HCT116 (cell line): ENCODE measurements around the gene ALDH3B1. TPM values are rescaled to one million over a fixed set of nuclear protein-coding genes. Genes with fewer than 3 reads are reported as not detected.

ENCODE experiments used
- ATAC-seq: fragments of 200-7000 bp; cut with Tn5 transposase; 2 replicates; pipeline ENCODE4 v1.9.1; 2020; ENCODE audit warnings: mild to moderate bottlenecking, moderate library complexity
- BruUV-seq: library from RNA; stranded (reverse); fragments of 400-500 nt; replicated peaks from 2 replicates; lab custom pipeline; 2021; lab: Mats Ljungman, UMichigan
- CTCF ChIA-PET: fragments of 300-600 bp; sonication (Branson Sonifier 250); formaldehyde crosslinking; loops from one replicate; lab custom pipeline; 2021; ENCODE audit warnings: antibody characterized with exemption; lab: Charles Lee
- POLR2A ChIA-PET: fragments of 300-600, 350-600 bp; sonication (Branson Sonifier 250); formaldehyde crosslinking; loops from one replicate; lab custom pipeline; 2021; ENCODE audit warnings: antibody characterized with exemption; lab: Charles Lee
- RAD21 ChIA-PET, 2 experiments: fragments of 300-600 bp; sonication (Branson Sonifier 250); formaldehyde crosslinking; loops; one replicate each; lab custom pipeline; 2023; ENCODE audit warnings: low total read pairs in 2 of 2; ENCODE audit not compliant: uncharacterized antibody in 2 of 2, unreplicated experiment in 2 of 2, low non-redundant PET in 1 of 2; lab: Charles Lee
- DNase-seq: peaks from one replicate; pipeline ENCODE4 v3.0.0-alpha.2; 2010; ENCODE audit warnings: low read depth, low spot score
- H2AFZ ChIP-seq: fragments of 200-600 bp; shearing (Covaris generic), sonication (generic); 2 replicates; pipeline ENCODE4 v1.6.1; 2017; ENCODE audit warnings: low read depth, mixed run types, mixed read lengths, antibody characterized with exemption, low read length; ENCODE audit not compliant: poor library complexity, severe bottlenecking
- H3K27ac ChIP-seq: 2 replicates; pipeline ENCODE4 v1.5.1; 2012; ENCODE audit warnings: low read depth, low read length
- H3K27me3 ChIP-seq: fragments of 200-600 bp; sonication (generic); 2 replicates; pipeline ENCODE4 v1.6.1; 2016; ENCODE audit warnings: mixed run types, low read length, mixed read lengths; ENCODE audit not compliant: insufficient read depth
- H3K36me3 ChIP-seq, 2 experiments: fragments of 200-500 bp in 1 of 2; fragments of 200-600 bp in 1 of 2; sonication (Bioruptor generic) in 1 of 2; sonication (generic) in 1 of 2; 2 replicates each; pipeline versions ENCODE4 v1.5.1 to v1.6.1; 2014 to 2016; ENCODE audit warnings: low read length in 2 of 2, inconsistent platforms in 1 of 2, mixed read lengths in 1 of 2, mixed run types in 1 of 2; ENCODE audit not compliant: insufficient read depth in 2 of 2, control insufficient read depth in 1 of 2
- H3K4me1 ChIP-seq, 2 experiments: fragments of 200-600 bp in 1 of 2; sonication (generic) in 1 of 2; 2 replicates each; pipeline versions ENCODE4 v1.5.1 to v1.6.1; 2012 to 2017; ENCODE audit warnings: low read length in 2 of 2, inconsistent platforms in 1 of 2, mild to moderate bottlenecking in 1 of 2, mixed read lengths in 1 of 2, mixed run types in 1 of 2, moderate library complexity in 1 of 2; ENCODE audit not compliant: insufficient read depth in 2 of 2, control insufficient read depth in 1 of 2
- H3K4me2 ChIP-seq: fragments of 200-600 bp; sonication (generic); 2 replicates; pipeline ENCODE4 v1.6.1; 2017; ENCODE audit warnings: mixed run types, low read length, mixed read lengths
- H3K4me3 ChIP-seq, 2 experiments: fragments of 200-600 bp in 1 of 2; sonication (generic) in 1 of 2; replicated peaks in 1 of 2; 2 replicates each; pipeline ENCODE4 v1.5.1; 2011 to 2016; ENCODE audit warnings: low read length in 2 of 2, control low read depth in 1 of 2, low read depth in 1 of 2, mild to moderate bottlenecking in 1 of 2, mixed read lengths in 1 of 2, mixed run types in 1 of 2
- H3K79me2 ChIP-seq: fragments of 200-600 bp; sonication (generic); 2 replicates; pipeline ENCODE4 v1.6.1; 2017; ENCODE audit warnings: mild to moderate bottlenecking, mixed run types, low read length, moderate library complexity, mixed read lengths; ENCODE audit not compliant: insufficient read depth
- H3K9ac ChIP-seq: fragments of 200-600 bp; sonication (generic); 2 replicates; pipeline ENCODE4 v1.6.1; 2016; ENCODE audit warnings: low read length, mixed read lengths
- H3K9me2 ChIP-seq: fragments of 200-600 bp; sonication (generic), shearing (Covaris generic); 2 replicates; pipeline ENCODE4 v1.6.1; 2017; ENCODE audit warnings: mixed run types, mild to moderate bottlenecking, moderate library complexity; ENCODE audit not compliant: insufficient read depth
- H3K9me3 ChIP-seq, 2 experiments: fragments of 200-500 bp in 1 of 2; fragments of 200-600 bp in 1 of 2; sonication (Bioruptor generic) in 1 of 2; sonication (generic) in 1 of 2; 2 replicates each; pipeline ENCODE4 v1.6.1; 2014 to 2017; ENCODE audit warnings: low read length in 2 of 2, mixed read lengths in 2 of 2, inconsistent platforms in 1 of 2, low read depth in 1 of 2, mild to moderate bottlenecking in 1 of 2, mixed run types in 1 of 2, moderate library complexity in 1 of 2; ENCODE audit not compliant: control insufficient read depth in 1 of 2, insufficient read depth in 1 of 2
- H4K20me1 ChIP-seq: fragments of 200-600 bp; sonication (generic), shearing (Covaris generic); 2 replicates; pipeline ENCODE4 v1.6.1; 2017; ENCODE audit warnings: mixed run types, mild to moderate bottlenecking, moderate library complexity; ENCODE audit not compliant: insufficient read depth
- CBX3 ChIP-seq: IDR thresholded peaks from 2 replicates; pipeline ENCODE4 v1.6.1; 2012; ENCODE audit warnings: low read depth
- CEBPB ChIP-seq: IDR thresholded peaks from 2 replicates; pipeline ENCODE4 v1.6.1; 2012; ENCODE audit warnings: low read depth
- EGR1 ChIP-seq: IDR thresholded peaks from 2 replicates; pipeline ENCODE4 v1.6.1; 2012; ENCODE audit warnings: low read depth
- ELF1 ChIP-seq: IDR thresholded peaks from 2 replicates; pipeline ENCODE4 v1.6.1; 2012; ENCODE audit warnings: low read depth, borderline replicate concordance
- EZH2phosphoT487 ChIP-seq: fragments of 200-600 bp; IDR thresholded peaks from 2 replicates; pipeline ENCODE4 v1.6.1; 2018; ENCODE audit warnings: antibody characterized with exemption, borderline replicate concordance
- FOSL1 ChIP-seq: IDR thresholded peaks from 2 replicates; pipeline ENCODE4 v1.6.1; 2012; ENCODE audit warnings: low read depth
- POLR2A ChIP-seq: IDR thresholded peaks from 2 replicates; pipeline ENCODE4 v1.7.0; 2011; ENCODE audit warnings: borderline replicate concordance; ENCODE audit not compliant: insufficient read depth, insufficient read length; ENCODE audit errors: extremely low read depth
- POLR2AphosphoS5 ChIP-seq: IDR thresholded peaks from 2 replicates; pipeline ENCODE4 v1.6.1; 2011; ENCODE audit warnings: mild to moderate bottlenecking, low read depth, low read length, moderate library complexity
- RAD21 ChIP-seq: IDR thresholded peaks from 2 replicates; pipeline ENCODE4 v1.6.1; 2012; ENCODE audit warnings: low read depth, mild to moderate bottlenecking
- SIN3A ChIP-seq: IDR thresholded peaks from 2 replicates; pipeline ENCODE4 v1.6.1; 2012; ENCODE audit warnings: low read depth
- SRF ChIP-seq: IDR thresholded peaks from 2 replicates; pipeline ENCODE4 v1.6.1; 2012; ENCODE audit warnings: low read depth
- TCF7L2 ChIP-seq: IDR thresholded peaks from 2 replicates; pipeline ENCODE4 v1.7.0; 2011; ENCODE audit warnings: borderline replicate concordance, inconsistent platforms; ENCODE audit not compliant: insufficient read depth, insufficient read length; ENCODE audit errors: extremely low read depth
- ZNF274 ChIP-seq: fragments of 200-500 bp; sonication (Bioruptor generic); IDR thresholded peaks from 2 replicates; pipeline ENCODE4 v1.6.1; 2014; ENCODE audit warnings: mild to moderate bottlenecking, low read depth, low read length, inconsistent platforms
- intact Hi-C: fragments of 100-400 bp; cut with micrococcal nuclease; formaldehyde crosslinking; loops from 2 replicates; pipeline ENCODE4 v1.10.0; 2022
- total RNA-seq: library from RNA; stranded (reverse); gene quantifications from one replicate; pipeline ENCODE4 v1.2.1, GENCODE V29; 2021; ENCODE audit not compliant: unreplicated experiment
- TF ChIP-seq, protein P1 (sequence below): IDR thresholded peaks from 2 replicates; pipeline ENCODE4 v1.6.1; 2012; ENCODE audit warnings: low read depth
- TF ChIP-seq, protein P2 (sequence below): IDR thresholded peaks from 2 replicates; pipeline ENCODE4 v1.6.1; 2011; ENCODE audit warnings: mild to moderate bottlenecking, low read length, moderate library complexity; ENCODE audit not compliant: insufficient replicate concordance; ENCODE audit errors: extremely low read depth
- TF ChIP-seq, protein P3 (sequence below): IDR thresholded peaks from 2 replicates; pipeline ENCODE4 v1.6.1; 2012
- TF ChIP-seq, protein P4 (sequence below), 3 experiments: fragments of 200-600 bp in 1 of 3; sonication (generic) in 1 of 3; IDR thresholded peaks in 2 of 3; conservative IDR thresholded peaks in 1 of 3; 2 replicates each; pipeline ENCODE4 v1.5.1; 2012 to 2017; ENCODE audit warnings: low read depth in 2 of 3, low read length in 2 of 3, antibody characterized with exemption in 1 of 3, borderline replicate concordance in 1 of 3, control low read depth in 1 of 3, mild to moderate bottlenecking in 1 of 3, mixed read lengths in 1 of 3, mixed run types in 1 of 3, moderate library complexity in 1 of 3; ENCODE audit not compliant: insufficient read depth in 1 of 3

ALDH3B1 gene
- total RNA-seq, 1 experiment from 2014 or later = 25.5 TPM

DNA sequence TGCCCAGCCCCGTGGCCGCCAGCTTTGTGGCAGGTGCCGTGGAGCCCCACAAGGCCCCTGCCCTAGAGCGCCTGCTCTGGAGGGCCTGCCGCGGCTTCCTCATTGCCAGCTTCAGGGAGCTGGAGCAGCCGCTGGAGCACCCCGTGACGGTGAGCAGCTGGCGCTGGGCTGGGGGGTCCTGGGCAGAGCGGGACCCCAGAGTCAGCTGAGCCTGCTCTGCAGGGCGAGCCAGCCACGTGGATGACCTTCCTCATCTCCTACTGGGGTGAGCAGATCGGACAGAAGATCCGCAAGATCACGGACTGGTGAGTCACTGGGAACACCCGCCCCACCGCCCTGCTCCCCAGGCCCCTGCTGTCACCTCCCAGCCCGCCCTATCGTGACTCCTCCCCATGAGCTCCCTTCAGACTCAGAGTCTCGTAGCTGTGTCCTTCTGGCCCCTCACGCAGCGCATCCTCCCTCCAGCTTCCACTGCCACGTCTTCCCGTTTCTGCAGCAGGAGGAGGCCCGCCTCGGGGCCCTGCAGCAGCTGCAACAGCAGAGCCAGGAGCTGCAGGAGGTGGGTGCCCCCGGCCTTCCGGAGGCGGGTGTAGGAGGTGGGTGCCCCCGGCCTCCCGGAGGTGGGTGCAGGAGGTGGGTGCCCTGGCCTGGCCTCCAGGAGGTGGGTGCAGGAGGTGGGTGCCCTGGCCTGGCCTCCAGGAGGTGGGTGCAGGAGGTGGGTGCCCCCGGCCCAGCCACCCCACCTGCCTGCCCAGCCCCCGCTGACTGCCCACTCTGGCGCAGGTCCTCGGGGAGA, 33.4 kb downstream of the ALDH3B1 start:
- TF ChIP-seq RAD21 (no peak), ELF1 (no peak), SIN3A (no peak), ZNF274 (no peak), FOSL1 (no peak), EGR1 (no peak), TCF7L2 (no peak), CEBPB (no peak), CBX3 (no peak), POLR2A (no peak), SRF (no peak), POLR2AphosphoS5 (no peak), EZH2phosphoT487 (no peak)
- TF ChIP-seq, protein P1, sequence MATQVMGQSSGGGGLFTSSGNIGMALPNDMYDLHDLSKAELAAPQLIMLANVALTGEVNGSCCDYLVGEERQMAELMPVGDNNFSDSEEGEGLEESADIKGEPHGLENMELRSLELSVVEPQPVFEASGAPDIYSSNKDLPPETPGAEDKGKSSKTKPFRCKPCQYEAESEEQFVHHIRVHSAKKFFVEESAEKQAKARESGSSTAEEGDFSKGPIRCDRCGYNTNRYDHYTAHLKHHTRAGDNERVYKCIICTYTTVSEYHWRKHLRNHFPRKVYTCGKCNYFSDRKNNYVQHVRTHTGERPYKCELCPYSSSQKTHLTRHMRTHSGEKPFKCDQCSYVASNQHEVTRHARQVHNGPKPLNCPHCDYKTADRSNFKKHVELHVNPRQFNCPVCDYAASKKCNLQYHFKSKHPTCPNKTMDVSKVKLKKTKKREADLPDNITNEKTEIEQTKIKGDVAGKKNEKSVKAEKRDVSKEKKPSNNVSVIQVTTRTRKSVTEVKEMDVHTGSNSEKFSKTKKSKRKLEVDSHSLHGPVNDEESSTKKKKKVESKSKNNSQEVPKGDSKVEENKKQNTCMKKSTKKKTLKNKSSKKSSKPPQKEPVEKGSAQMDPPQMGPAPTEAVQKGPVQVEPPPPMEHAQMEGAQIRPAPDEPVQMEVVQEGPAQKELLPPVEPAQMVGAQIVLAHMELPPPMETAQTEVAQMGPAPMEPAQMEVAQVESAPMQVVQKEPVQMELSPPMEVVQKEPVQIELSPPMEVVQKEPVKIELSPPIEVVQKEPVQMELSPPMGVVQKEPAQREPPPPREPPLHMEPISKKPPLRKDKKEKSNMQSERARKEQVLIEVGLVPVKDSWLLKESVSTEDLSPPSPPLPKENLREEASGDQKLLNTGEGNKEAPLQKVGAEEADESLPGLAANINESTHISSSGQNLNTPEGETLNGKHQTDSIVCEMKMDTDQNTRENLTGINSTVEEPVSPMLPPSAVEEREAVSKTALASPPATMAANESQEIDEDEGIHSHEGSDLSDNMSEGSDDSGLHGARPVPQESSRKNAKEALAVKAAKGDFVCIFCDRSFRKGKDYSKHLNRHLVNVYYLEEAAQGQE = no peak
- TF ChIP-seq, protein P2, sequence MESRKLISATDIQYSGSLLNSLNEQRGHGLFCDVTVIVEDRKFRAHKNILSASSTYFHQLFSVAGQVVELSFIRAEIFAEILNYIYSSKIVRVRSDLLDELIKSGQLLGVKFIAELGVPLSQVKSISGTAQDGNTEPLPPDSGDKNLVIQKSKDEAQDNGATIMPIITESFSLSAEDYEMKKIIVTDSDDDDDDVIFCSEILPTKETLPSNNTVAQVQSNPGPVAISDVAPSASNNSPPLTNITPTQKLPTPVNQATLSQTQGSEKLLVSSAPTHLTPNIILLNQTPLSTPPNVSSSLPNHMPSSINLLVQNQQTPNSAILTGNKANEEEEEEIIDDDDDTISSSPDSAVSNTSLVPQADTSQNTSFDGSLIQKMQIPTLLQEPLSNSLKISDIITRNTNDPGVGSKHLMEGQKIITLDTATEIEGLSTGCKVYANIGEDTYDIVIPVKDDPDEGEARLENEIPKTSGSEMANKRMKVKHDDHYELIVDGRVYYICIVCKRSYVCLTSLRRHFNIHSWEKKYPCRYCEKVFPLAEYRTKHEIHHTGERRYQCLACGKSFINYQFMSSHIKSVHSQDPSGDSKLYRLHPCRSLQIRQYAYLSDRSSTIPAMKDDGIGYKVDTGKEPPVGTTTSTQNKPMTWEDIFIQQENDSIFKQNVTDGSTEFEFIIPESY = no peak
- TF ChIP-seq, protein P3, sequence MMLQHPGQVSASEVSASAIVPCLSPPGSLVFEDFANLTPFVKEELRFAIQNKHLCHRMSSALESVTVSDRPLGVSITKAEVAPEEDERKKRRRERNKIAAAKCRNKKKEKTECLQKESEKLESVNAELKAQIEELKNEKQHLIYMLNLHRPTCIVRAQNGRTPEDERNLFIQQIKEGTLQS = no peak
- TF ChIP-seq, protein P4, sequence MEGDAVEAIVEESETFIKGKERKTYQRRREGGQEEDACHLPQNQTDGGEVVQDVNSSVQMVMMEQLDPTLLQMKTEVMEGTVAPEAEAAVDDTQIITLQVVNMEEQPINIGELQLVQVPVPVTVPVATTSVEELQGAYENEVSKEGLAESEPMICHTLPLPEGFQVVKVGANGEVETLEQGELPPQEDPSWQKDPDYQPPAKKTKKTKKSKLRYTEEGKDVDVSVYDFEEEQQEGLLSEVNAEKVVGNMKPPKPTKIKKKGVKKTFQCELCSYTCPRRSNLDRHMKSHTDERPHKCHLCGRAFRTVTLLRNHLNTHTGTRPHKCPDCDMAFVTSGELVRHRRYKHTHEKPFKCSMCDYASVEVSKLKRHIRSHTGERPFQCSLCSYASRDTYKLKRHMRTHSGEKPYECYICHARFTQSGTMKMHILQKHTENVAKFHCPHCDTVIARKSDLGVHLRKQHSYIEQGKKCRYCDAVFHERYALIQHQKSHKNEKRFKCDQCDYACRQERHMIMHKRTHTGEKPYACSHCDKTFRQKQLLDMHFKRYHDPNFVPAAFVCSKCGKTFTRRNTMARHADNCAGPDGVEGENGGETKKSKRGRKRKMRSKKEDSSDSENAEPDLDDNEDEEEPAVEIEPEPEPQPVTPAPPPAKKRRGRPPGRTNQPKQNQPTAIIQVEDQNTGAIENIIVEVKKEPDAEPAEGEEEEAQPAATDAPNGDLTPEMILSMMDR (IDR thresholded peaks at IDR 0.05 in 2 of 3, conservative IDR thresholded peaks at IDR 0.05 in 1 of 3; ENCODE audit: borderline replicate concordance in 1 of 3, insufficient read depth in 1 of 3, low read depth in 2 of 3, low read length in 2 of 3) = no peak
- no peaks in the 10 kb centered on the region for H3K27me3 ChIP-seq
- H3K9me3 ChIP-seq = no peaks in the 10 kb centered on the region
- no peak overlapping the region; the same call in 1 of the 2 replicates for H3K27ac ChIP-seq
- no peak overlapping the region for H3K4me2 ChIP-seq
- ATAC-seq (no peak), DNase-seq (no peak)
- peaks cover 3 to 15% of the 10 kb centered on the region in 2 experiments; a peak in 3 of 4 replicates for H3K4me1 ChIP-seq
- no peaks in the 10 kb centered on the region for H4K20me1 ChIP-seq
- H2AFZ ChIP-seq = no peak overlapping the region
- peaks cover 21% of the 10 kb centered on the region for H3K79me2 ChIP-seq
- no TSS peak for BruUV-seq
- ChIA-PET POLR2A (no interaction called here), RAD21 (no interaction called here), CTCF (no interaction called here)
- H3K9me2 ChIP-seq = no peaks in the 10 kb centered on the region
- H3K36me3 ChIP-seq = peaks cover 0 to 6% of the 10 kb centered on the region in 2 experiments; a peak in 2 of 4 replicates
- intact Hi-C loops = no loop called here
- no peak overlapping the region for H3K9ac ChIP-seq
- no peak overlapping the region for H3K4me3 ChIP-seq
